PC-9 (cell line): ENCODE results near the gene CEP68. TPM values are rescaled to one million over a fixed set of nuclear protein-coding genes. Genes with fewer than 3 reads are reported as not detected.
"Not testable (repeated sequence)": the region's sequence is repeated elsewhere in the genome, so short reads cannot be mapped to it uniquely, and the experiment has no call there.

Source experiments
- BruUV-seq: library from RNA; stranded (reverse); fragments of 400-500 nt; replicated peaks from 2 replicates; lab custom pipeline; 2021; lab: Mats Ljungman, UMichigan
- CTCF ChIA-PET: fragments of 300-600 bp; sonication (Branson Sonifier 250); formaldehyde crosslinking; loops from one replicate; lab custom pipeline; 2022; ENCODE audit warnings: antibody characterized with exemption; lab: Charles Lee
- POLR2A ChIA-PET: fragments of 300-600 bp; sonication (Branson Sonifier 250); formaldehyde crosslinking; loops from one replicate; lab custom pipeline; 2022; ENCODE audit warnings: antibody characterized with exemption; ENCODE audit not compliant: unreplicated experiment; lab: Charles Lee
- DNase-seq, 2 experiments: peaks; one replicate each; pipeline versions ENCODE4 v3.0.0 to v3.0.0-alpha.2; 2015 to 2022; ENCODE audit warnings: mixed read lengths in 1 of 2
- H2AFZ ChIP-seq: fragments of 200-600 bp; sonication (generic); 2 replicates; pipeline ENCODE4 v1.8.1; 2017; ENCODE audit warnings: antibody characterized with exemption
- H3F3A ChIP-seq: fragments of 200-600 bp; sonication (generic); 2 replicates; pipeline ENCODE4 v1.8.1; 2017; ENCODE audit warnings: antibody characterized with exemption, mild to moderate bottlenecking, low read depth; ENCODE audit not compliant: insufficient read depth
- H3K27ac ChIP-seq: fragments of 200-600 bp; sonication (generic); 2 replicates; pipeline ENCODE4 v1.6.1; 2016; ENCODE audit warnings: mixed run types
- H3K27me3 ChIP-seq: fragments of 200-600 bp; sonication (generic); 2 replicates; pipeline ENCODE4 v1.6.1; 2016; ENCODE audit warnings: low read depth, mixed run types; ENCODE audit not compliant: insufficient read depth
- H3K36me3 ChIP-seq: fragments of 200-600 bp; sonication (generic); 2 replicates; pipeline ENCODE4 v1.6.1; 2016; ENCODE audit warnings: low read depth, mixed run types
- H3K4me1 ChIP-seq: fragments of 200-600 bp; sonication (generic); replicated peaks from 2 replicates; pipeline ENCODE4 v1.6.1; 2016; ENCODE audit warnings: mixed run types; ENCODE audit not compliant: insufficient read depth
- H3K4me2 ChIP-seq: fragments of 200-600 bp; sonication (generic); 2 replicates; pipeline ENCODE4 v1.6.1; 2017; ENCODE audit warnings: mixed run types
- H3K4me3 ChIP-seq: fragments of 200-600 bp; sonication (generic); 2 replicates; pipeline ENCODE4 v1.6.1; 2016; ENCODE audit warnings: mixed run types
- H3K79me2 ChIP-seq: fragments of 200-600 bp; sonication (generic); 2 replicates; pipeline ENCODE4 v1.6.1; 2017; ENCODE audit warnings: low read depth, mixed run types
- H3K9me2 ChIP-seq: fragments of 200-600 bp; sonication (generic); 2 replicates; pipeline ENCODE4 v1.8.1; 2017; ENCODE audit warnings: mild to moderate bottlenecking; ENCODE audit not compliant: insufficient read depth
- H3K9me3 ChIP-seq: fragments of 200-600 bp; sonication (generic); 2 replicates; pipeline ENCODE4 v1.8.1; 2016; ENCODE audit warnings: low read depth; ENCODE audit not compliant: insufficient read depth
- H4K20me1 ChIP-seq: fragments of 200-600 bp; sonication (generic); 2 replicates; pipeline ENCODE4 v1.8.1; 2017; ENCODE audit not compliant: insufficient read depth
- EZH2 ChIP-seq: fragments of 200-600 bp; sonication (generic); IDR thresholded peaks from 2 replicates; pipeline ENCODE4 v1.8.0; 2017; ENCODE audit warnings: antibody characterized with exemption, low read depth
- intact Hi-C: fragments of 100-400 bp; cut with micrococcal nuclease; formaldehyde crosslinking; loops from one replicate; pipeline ENCODE4 v1.10.0; 2022; ENCODE audit not compliant: unreplicated experiment
- total RNA-seq: library from RNA; stranded (reverse); gene quantifications from 2 replicates; pipeline ENCODE4 v1.2.3, GENCODE V29; 2021
- TF ChIP-seq, protein P1 (sequence below): fragments of 200-600 bp; sonication (generic); conservative IDR thresholded peaks from 2 replicates; pipeline ENCODE4 v1.6.1; 2017; ENCODE audit warnings: mixed run types, antibody characterized with exemption, mild to moderate bottlenecking, moderate library complexity

Gene CEP68
- total RNA-seq, 1 experiment from 2014 or later: 10.8 TPM

DNA sequence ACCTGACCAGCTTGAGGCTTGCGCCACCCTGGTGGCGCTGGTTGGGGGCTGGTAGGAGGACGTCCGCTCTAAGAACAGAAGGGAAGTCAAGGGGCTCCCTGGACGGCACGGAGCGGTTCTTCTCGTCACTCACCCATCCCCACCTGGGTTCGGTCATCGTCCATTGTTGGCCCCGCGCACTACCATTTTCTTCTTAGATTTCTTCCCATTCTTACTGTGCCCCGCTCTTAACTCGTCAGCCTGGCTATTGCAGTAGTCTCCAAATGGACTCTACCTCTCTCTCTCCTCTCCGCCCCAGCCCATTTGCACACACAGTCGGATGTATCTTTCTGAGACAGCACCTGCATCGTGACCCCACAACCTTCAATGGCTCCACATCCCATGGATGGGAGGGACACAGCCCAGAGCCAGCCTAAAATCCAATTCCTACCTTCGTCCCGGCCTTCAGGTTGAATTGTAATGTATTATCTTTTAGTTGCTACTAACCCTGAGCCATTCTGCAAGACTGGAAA lies 74.5 kb downstream of the CEP68 start:
- Histone ChIP-seq H3K9me2 (no peaks in the 10 kb centered on the region), H3K27ac (peak overlapping the region; percentile 55), H4K20me1 (peaks cover 36% of the 10 kb centered on the region), H3K4me2 (peak overlapping the region; percentile 69), H3F3A (peaks cover 5% of the 10 kb centered on the region; the same call in 1 of the 2 replicates), H3K9me3 (no peaks in the 10 kb centered on the region), H3K36me3 (no peaks in the 10 kb centered on the region), H3K4me1 (peaks cover 29% of the 10 kb centered on the region), H3K79me2 (peaks cover 42% of the 10 kb centered on the region), H2AFZ (peak overlapping the region; percentile 78), H3K4me3 (peak overlapping the region; percentile 64), H3K27me3 (no peaks in the 10 kb centered on the region)
- ChIA-PET POLR2A (interaction anchor here (0.5 to 1.3 kb wide), 5 partner anchors 55 to 1255 kb away, joined by 3 to 36 read pairs (median 6); partner anchors contain the start of gene ACTR2), CTCF (interaction anchor here (0.6 kb wide), 3 partner anchors 27 to 217 kb away, joined by 3 to 8 read pairs (median 7); no protein-coding TSS in a partner anchor)
- TF ChIP-seq, protein P1, sequence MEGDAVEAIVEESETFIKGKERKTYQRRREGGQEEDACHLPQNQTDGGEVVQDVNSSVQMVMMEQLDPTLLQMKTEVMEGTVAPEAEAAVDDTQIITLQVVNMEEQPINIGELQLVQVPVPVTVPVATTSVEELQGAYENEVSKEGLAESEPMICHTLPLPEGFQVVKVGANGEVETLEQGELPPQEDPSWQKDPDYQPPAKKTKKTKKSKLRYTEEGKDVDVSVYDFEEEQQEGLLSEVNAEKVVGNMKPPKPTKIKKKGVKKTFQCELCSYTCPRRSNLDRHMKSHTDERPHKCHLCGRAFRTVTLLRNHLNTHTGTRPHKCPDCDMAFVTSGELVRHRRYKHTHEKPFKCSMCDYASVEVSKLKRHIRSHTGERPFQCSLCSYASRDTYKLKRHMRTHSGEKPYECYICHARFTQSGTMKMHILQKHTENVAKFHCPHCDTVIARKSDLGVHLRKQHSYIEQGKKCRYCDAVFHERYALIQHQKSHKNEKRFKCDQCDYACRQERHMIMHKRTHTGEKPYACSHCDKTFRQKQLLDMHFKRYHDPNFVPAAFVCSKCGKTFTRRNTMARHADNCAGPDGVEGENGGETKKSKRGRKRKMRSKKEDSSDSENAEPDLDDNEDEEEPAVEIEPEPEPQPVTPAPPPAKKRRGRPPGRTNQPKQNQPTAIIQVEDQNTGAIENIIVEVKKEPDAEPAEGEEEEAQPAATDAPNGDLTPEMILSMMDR: no peak
- no peak for TF ChIP-seq EZH2
- no peak for DNase-seq
- intact Hi-C loops: loop anchor here (1.0 kb wide), 1 partner anchor 97 kb away; the partner anchor contains the start of gene ACTR2
- no TSS peak for BruUV-seq

DNA sequence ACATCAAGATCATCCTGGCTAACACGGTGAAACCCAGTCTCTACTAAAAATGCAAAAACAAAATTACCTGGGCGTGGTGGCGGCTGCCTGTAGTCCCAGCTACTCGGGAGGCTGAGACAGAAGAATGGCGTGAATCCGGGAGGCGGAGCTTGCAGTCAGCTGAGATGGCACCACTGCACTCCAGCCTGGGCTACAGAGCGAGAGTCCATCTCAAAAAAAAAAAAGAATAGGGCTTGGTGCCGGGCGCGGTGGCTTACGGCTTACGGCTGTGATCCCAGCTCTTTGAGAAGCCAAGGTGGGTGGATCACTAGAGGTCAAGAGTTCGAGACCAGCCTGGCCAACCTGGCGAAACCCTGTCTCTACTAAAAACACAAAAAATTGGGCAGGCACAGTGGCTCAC lies 76.7 kb downstream of the CEP68 start:
- intact Hi-C loops, H3K4me3 ChIP-seq, H2AFZ ChIP-seq, H3K27ac ChIP-seq, H3F3A ChIP-seq, BruUV-seq, H3K9me3 ChIP-seq, H3K27me3 ChIP-seq, DNase-seq, H3K4me2 ChIP-seq, H3K36me3 ChIP-seq, H3K4me1 ChIP-seq, H3K9me2 ChIP-seq, POLR2A ChIA-PET: not testable (repeated sequence)
- H3K79me2 ChIP-seq: peaks cover 20% of the 10 kb centered on the region
- CTCF ChIA-PET: interaction anchor here (1.8 kb wide), 1 partner anchor 30 kb away, joined by 4 read pairs; no protein-coding TSS in a partner anchor
- H4K20me1 ChIP-seq: peaks cover 14% of the 10 kb centered on the region

DNA sequence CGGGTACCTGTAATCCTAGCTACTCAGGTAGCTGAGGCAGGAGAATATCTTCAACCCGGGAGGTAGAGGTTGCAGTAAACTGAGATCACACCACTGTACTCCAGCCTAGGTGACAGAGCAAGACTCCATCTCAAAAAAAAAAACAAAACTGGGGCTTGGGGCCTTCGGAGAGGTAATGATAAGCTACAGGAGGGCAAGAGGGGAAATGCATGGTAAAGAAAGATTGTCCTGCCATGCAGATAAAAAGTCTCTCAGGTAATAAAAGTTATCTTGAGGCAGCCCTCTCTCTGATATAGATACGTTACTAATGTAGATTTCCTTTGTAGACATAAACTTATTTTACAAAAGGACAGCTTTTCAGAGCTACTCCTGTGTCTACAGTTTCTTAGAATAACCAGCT lies 77.4 kb downstream of the CEP68 start:
- POLR2A ChIA-PET: no interaction called here
- Histone ChIP-seq H3K36me3 (no peaks in the 10 kb centered on the region), H3K79me2 (peaks cover 13% of the 10 kb centered on the region), H3F3A (0 out of 2 replicates have a peak, but pooled peaks cover 5% of the 10 kb centered on the region), H3K4me1 (peaks cover 1% of the 10 kb centered on the region), H3K27ac (no peak overlapping the region), H3K4me3 (no peak overlapping the region), H3K27me3 (no peaks in the 10 kb centered on the region), H2AFZ (no peak overlapping the region), H3K9me2 (no peaks in the 10 kb centered on the region), H3K4me2 (no peak overlapping the region), H4K20me1 (peaks cover 7% of the 10 kb centered on the region), H3K9me3 (no peaks in the 10 kb centered on the region)
- no peak for TF ChIP-seq EZH2
- TF ChIP-seq, protein P1: no peak
- intact Hi-C loops: no loop called here
- no TSS peak for BruUV-seq
- CTCF ChIA-PET: interaction anchor here (1.8 kb wide), 1 partner anchor 29 kb away, joined by 4 read pairs; no protein-coding TSS in a partner anchor
- no peak for DNase-seq
